T-helper 2 cell (primary cell): ENCODE results near the gene NTM.

Source experiments
- DNase-seq, 5 experiments: peaks; one replicate each; pipeline versions ENCODE4 v3.0.0 to v3.0.0-alpha.2; 2012 to 2022

NTM gene

GRCh38 chr11:131750692-131751091 lies 380.3 kb downstream of the NTM start:
- DNase-seq, result no peak

GRCh38 chr11:131754671-131755070 lies 384.3 kb downstream of the NTM start:
- no peak for DNase-seq

- DNase-seq, result no peak
These were observed 386.2 kb downstream of the NTM start for GRCh38 chr11:131756479-131757110.

- DNase-seq, result no peak
These were observed 388.3 kb downstream of the NTM start for GRCh38 chr11:131758726-131759125.

GRCh38 chr11:131759140-131759539 lies 388.7 kb downstream of the NTM start:
- DNase-seq, result no peak

GRCh38 chr11:131760091-131761061 lies 390.0 kb downstream of the NTM start:
- no peak for DNase-seq

- DNase-seq, result no peak
These were observed 392.1 kb downstream of the NTM start for GRCh38 chr11:131762346-131763110.

GRCh38 chr11:131763193-131763890 lies 392.9 kb downstream of the NTM start:
- no peak for DNase-seq

GRCh38 chr11:131764126-131764525 lies 393.7 kb downstream of the NTM start:
- no peak for DNase-seq

- DNase-seq, result no peak
These were observed 394.2 kb downstream of the NTM start for GRCh38 chr11:131764649-131765048.

GRCh38 chr11:131766637-131767036 lies 396.2 kb downstream of the NTM start:
- no peak for DNase-seq

GRCh38 chr11:131767421-131767820 lies 397.0 kb downstream of the NTM start:
- no peak for DNase-seq

- DNase-seq, result no peak
These were observed 400.4 kb downstream of the NTM start for GRCh38 chr11:131770801-131771200.

GRCh38 chr11:131771471-131771870 lies 401.1 kb downstream of the NTM start:
- DNase-seq, result no peak

GRCh38 chr11:131773626-131774025 lies 403.2 kb downstream of the NTM start:
- DNase-seq, result no peak

- DNase-seq, result no peak
These were observed 405.8 kb downstream of the NTM start for GRCh38 chr11:131776211-131776610.

- no peak for DNase-seq
These were observed 415.4 kb downstream of the NTM start for GRCh38 chr11:131785801-131786200.

- no peak for DNase-seq
These were observed 416.7 kb downstream of the NTM start for GRCh38 chr11:131787119-131787518.

GRCh38 chr11:131790586-131790985 lies 420.2 kb downstream of the NTM start:
- DNase-seq, result no peak

GRCh38 chr11:131792243-131792642 lies 421.8 kb downstream of the NTM start:
- DNase-seq, result no peak

- no peak for DNase-seq
These were observed 425.7 kb downstream of the NTM start for GRCh38 chr11:131796089-131796488.

- DNase-seq, result no peak
These were observed 426.1 kb downstream of the NTM start for GRCh38 chr11:131796541-131796940.

GRCh38 chr11:131800452-131800851 lies 430.0 kb downstream of the NTM start:
- no peak for DNase-seq
